Measurements from ENCODE around the gene AP1S2.
"Not testable (repeated sequence)": the region's sequence is repeated elsewhere in the genome, so short reads cannot be mapped to it uniquely, and the experiment has no call there.

The AP1S2 gene

DNA sequence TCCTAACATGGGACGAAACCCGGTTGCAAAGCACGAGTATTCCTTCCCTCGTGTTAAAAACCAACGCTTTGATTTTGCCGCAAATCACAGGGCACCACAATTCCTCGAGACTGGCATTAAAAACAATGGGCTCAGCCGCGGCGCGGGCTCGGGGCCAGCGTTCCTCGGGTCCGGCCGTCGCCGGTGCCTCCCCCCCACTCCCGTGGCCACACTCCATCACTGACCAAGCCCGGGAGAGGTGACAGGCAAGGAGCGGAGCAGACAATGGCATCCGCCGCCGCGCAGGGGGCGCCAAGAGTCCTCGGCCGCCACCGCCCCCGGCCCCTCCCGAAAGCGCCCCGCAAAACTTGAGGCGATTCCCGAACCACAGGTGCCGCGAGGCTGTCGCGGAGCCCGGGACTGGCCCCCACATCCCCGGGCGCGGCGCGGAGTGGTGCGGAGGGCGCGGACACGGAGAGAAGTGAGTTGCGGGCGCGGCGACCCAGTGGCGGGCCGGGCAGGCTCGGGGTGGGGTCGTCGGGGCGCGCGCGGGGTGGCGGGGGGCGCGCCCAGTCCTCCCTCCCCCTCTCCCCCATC is 445 bp downstream of the AP1S2 start:
- DNase-seq = no peak

DNA sequence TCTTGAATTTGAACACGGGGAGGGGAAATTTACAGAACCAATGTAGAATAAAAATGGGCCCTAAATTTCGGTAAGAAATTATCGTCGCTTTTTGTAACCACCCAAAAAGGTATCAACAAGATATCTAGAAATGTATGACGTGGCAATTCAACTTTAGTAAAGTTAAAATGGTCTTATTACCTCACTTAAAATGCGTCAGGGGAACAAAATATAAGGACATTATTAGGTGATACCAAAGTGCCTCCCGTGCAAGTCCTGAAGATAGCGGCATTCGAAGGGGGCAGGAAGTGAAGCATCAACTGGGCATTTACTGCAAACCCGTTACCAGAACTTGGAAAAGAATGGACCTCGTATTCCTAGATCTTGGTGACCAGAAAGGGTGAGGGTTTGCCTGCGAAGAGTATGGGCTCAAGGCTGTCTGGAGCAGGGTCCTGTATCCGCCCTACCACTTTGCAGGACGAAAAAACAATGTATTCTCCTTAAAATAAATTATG is 980 bp downstream of the AP1S2 start:
- no peak for DNase-seq

DNA sequence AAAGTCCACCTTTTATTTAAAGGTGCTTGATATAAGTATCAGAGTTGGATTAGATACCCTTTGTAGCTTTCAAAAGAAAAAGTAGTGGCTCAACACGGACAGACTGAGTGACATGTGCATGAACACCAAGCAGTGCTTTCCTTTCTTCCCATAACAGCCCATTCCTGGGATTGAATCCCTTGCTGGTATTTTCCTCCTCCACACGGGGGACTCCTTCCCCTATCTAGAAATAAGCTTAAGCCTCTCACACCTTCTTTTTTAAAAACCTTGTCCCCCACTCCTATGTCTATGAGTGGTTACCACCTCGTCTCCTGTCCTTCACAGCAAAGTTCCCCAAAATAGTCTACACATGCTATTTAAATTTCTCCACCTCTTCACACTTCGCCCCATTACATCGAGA is 5.1 kb downstream of the AP1S2 start:
- DNase-seq = no peak

DNA sequence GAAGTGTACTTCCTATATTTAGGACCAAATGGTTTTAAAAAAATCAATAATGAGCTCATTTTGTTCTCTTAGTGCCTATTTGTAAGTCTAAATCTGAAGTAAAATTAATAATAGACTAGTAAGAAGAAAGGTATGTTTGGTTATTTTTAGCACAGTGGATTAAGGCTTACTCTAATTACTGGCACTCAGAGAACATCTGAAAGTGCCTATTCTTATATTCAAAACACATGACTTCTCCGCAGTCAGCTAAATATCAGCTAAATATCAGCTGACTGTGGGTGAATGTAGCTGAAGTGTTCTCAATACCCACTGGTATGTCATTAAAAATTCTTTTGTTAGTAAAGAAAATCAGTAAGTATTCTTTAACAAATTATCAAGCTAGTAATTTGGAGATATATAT is 6.0 kb downstream of the AP1S2 start:
- no peak for DNase-seq

DNA sequence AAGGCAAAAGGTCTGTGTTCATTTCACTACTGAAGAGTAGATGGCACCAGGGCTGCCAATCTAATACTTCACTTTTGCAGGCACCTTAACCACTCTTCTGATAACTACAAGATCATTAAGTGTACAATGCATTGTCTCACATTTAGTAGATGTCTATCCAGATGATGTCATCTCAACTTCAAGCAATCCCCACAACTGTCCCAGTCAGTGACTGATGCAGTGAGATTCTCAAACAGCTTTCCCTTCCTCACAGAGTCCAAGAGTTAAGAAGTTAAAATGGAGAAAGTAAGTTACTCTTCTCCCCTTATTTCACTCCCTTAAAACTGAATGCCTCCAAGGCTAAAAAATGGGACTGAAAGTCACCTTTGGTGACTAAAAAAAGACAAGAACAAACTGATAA is 10.7 kb downstream of the AP1S2 start:
- no peak for DNase-seq

DNA sequence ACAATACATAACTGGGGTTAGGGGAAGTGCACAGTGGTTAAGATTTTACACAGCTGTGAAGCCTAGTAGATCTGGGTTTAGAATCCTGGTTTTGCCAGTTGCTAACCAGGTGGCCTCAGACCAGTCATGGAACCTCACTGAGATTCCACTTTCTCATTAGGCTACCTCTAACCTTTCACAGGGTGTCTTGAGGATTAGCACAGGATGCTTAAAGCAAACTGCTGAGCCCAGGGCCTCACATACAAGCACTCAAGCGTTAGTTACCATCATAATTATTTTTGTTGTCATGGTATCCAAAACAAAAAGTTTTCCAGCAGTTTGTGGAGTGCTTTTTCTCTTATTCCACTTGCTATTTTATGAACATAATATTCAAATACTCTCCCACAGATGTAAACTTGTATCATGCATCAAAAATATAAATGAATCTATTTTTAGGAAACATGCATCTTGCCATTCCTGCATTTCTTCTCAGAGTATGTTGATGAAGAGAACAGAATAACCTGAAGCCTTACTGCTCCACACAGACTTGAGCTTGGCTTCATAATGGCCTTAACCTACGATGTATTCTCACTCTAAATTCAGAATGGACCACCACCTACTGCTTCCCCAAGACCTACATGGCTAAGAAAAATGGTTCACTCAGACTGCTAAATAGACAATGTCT is 12.6 kb downstream of the AP1S2 start:
- DNase-seq = no peak

DNA sequence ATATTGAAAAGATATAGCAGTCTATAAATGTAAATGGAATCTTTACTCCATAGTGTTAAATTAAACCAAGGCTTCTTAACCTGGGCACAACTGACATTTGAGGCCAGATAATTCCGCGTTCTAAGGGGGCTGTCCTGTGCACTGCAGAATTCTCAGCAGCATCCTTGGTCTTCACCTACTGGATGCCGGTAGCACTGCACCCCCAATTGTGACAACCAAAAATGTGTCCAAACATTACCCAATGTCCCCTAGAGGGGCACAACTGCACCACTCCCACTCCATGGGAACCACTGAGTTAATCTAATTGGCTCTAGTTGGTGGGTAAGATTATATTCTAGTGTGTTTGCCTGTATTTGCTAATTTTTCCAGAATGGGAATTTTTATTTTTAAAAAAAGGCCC is 16.6 kb downstream of the AP1S2 start:
- DNase-seq = no peak

DNA sequence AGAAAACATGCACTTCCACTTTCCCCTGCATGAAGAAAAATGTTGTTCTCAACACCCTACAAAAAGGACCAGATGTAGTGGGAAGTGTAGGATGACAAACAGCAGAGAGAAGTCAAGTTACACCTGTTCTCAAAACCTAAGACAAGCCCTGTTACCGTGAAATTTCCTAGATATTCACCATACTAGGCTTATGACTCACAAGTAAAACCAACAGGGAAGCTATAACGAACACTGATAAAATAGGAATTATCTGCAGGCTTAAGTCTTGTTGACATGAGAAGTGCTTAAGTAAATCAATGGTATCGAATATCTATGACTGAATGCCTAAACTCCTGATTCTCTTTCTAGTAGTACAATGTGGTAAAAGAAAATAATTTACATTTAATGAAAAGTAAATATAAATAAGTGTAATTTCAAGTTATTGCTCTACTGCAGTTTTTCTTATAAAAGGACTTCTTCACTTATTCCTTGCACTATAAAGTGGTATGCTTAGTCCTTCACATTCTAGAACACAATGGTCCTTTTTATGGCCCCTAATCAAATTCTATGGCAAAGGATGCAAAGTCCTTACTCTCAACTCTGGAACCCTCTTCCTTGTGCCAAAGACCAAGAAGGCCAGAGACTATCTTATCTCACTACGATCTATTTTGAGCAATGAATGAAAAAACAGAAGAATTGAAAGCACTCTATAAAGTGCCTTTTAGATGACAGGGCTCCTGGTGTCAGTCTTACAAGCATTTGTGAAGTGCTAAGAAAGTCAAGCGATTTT is 19.6 kb downstream of the AP1S2 start:
- DNase-seq = no peak

DNA sequence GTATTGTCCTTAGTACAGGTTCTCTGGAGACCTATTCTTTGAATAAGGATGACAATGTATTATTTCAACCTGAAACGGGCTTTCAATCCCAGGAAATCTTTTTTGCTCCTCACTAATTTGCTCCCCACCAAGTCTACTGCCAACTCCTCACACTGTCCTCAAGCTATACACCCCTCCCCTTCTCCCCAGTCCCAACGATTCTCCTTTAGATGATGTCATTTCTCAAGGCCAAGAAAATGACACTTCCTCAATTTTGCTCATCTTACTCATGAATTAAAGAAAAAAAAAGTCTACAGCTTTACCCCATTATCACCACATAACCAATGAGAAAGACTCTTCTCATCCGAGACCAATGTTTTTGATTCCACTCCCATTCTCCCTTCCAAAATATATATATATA is 20.6 kb downstream of the AP1S2 start:
- no peak for DNase-seq

DNA sequence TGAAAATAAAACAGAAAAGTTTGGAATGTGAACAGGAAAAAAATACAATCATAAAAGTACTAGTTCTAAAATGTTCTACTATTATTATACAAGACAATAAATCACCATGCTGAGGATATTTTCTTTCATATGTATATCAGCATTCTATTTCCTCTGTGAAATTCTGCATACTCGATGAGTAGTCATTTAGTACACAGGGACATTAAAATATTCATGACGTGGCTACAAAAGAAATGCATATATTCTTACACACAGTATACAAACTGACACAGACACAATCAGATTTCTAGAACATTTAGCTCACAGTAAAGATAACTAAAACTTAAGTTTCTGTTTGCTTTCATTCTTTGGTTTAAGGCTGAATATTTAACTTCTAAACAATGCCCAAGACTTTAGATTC is 23.3 kb downstream of the AP1S2 start:
- not testable (repeated sequence) for DNase-seq

DNA sequence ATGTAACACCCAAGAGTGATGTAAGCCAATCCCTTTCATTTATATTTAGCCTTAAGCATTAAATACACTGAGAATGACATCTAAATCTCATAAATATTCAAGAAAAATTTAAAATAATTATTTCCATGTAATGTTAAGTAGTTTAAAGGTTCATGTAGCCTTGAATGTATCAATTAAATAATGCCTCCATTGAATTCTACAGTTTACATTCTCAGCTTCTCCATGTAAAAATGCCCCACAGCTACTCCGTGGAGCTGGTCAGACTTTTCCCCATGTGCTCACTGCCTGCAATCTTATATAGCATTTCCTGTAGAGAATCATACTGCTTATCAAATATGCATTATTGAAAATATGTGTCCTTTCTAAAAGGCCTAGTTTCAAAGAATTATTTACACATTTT is 25.4 kb downstream of the AP1S2 start:
- DNase-seq = no peak

DNA sequence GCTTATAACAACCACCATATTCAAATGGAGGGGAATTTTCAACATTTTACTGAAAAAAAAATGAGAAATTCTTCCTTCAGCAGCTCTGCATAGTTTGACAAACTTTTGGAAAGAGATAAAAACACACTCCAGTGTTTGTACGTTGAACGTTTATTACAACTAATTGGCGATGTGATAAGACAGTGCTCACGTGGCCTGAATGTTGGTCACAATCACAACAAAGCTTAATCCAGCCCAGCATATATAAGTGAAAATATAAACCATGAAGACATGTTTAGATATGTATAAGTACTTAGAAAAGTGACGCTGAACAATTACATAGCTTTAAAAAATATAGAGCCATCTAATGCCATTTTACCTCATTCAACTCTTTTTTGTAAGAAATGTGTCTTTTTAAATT is 28.7 kb downstream of the AP1S2 start:
- no peak for DNase-seq

DNA sequence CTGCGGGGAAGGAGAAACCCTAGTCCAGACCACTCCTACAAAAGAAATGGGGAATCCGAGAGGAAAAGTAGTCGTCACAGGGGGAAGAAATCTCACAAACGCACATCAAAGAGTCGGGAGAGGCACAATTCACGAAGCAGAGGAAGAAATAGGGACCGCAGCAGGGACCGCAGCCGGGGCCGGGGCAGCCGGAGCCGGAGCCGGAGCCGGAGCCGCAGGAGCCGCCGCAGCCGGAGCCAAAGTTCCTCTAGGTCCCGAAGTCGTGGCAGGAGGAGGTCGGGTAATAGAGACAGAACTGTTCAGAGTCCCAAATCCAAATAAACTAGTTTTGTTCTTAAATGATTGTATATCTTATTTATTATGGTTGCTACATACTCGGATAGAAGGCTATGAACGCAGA is 31.7 kb downstream of the AP1S2 start:
- DNase-seq = no peak

DNA sequence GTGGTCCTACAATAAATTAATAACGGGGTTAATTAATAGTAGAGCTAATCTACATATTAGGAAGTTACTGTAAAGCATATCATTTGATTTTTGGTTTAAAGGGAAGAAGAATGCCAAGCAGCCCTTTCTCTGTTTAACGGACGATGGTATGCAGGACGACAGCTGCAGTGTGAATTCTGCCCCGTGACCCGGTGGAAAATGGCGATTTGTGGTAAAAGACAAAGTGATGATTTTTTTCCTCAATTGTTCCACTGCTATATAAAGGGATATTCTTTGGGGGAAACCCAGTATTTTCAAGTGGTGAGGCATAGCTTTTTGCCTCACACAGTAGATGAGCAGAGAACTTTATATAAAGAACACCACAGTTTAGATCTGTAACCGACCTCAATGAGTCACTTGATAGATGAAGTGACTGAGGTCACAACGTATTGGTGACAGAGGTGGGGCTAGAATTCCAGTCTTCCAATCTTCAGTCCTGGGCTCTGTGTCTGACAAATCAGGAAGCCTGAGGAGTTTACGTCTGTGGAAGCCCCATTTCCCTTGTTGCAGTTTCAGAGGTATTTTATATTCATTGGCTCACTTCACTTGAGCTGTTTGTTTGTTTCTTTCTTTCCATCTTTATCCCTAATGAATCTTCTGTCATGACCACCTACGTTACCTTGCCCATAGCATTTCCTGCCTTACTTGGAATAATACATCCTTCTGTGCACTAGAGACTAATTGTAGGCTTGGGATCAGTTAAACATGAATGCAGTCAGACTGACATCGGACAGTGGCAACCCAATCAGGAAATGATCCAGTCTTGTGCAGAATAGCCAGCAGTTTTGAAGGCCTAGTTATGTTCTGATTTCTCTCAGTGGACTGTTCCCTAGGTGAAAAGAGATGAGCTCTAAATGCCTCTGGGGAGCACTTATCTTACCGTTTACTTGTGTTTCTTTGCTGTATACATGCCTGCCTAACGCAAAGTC is 34.2 kb downstream of the AP1S2 start:
- DNase-seq = no peak

DNA sequence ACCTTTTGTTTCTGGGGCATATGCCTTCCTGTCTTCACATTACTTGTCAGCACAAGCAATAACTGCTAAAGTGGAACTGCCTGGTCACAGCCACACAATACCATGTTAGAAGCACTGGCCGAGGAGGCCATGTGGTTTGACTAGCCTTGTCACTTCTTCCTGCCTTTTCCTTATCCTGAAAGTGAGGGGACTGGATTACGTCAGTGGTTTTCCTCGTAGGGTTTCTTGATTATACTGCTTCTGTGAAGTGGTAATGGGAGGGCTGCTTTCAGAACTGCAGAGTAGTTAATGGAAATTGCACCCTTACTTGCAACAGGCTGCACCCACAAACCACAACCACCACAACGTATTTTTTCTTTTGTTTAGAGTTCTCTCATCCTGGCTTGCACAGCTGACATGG is 37.7 kb downstream of the AP1S2 start:
- DNase-seq = no peak

DNA sequence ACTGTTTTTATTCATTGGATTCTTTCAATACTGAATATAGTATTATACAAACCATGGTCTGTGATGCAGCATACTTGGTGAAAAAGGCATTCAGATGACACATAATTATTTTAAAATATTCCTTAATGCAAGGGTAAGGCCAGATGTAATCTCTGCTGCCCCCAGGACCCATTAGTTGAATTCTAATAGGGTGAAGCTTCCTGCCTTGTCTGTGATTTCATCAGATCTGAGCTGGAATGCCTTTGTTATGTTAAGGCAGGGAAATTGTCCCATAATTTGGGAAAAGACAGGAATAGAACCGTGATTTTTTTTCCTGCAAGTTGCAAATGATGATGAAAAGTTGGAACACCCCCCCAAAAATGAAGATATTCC is 38.2 kb downstream of the AP1S2 start:
- no peak for DNase-seq

DNA sequence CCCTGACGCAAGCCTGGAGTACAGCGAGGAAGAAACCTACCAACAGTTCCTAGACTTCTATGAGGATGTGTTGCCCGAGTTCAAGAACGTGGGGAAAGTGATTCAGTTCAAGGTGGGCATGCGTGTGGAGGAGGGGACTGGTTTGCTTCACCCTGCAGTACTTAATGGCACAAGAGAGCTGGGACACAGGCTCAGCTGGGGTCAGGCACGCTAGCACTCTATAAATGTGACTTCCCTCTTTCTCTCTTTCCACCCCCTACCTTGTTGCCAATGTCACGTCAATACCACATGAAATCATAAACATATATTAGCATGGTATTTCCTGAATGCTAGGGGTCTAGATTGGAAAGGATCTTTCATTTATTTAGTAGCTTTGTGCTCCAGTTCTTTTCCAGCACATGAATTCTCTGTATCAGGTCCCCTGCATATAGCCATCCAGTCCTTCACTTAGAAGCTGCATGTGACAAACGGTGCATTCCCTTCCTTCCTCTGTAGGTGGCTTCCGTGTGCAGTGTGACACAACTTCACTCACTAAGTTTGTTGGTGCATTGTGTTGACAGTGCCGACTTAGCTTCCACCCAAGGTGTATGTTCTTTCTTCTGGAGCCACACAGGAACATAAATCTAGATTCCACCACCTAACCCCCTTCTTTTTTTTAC is 38.7 kb downstream of the AP1S2 start:
- no peak for DNase-seq

DNA sequence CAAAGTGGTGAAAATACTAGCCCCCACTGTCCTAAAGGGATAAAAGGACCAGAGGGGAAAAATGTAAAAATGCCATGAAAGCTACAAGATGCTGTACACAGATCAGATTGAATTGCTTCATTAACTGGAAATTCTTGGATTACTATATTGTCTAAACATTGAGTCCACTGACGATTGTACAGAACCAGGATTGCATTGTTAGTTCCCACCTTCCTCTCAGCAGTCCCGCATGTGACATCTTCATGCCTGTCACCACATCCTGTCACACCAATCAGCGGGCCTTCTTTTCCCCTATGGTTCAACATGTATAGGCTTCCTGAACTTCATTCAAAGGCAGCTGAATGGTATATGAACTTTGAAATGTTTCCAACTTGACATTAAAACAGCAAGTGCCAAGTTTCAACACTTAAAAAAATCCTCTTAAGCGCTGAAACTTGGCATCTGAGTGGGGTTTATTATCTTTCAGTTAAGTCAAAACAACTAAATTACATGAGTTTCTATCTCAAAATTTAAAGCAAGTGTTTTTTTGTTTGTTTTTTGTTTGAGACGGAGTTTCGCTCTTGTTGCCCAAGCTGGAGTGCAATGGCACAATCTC is 39.7 kb downstream of the AP1S2 start:
- no peak for DNase-seq

DNA sequence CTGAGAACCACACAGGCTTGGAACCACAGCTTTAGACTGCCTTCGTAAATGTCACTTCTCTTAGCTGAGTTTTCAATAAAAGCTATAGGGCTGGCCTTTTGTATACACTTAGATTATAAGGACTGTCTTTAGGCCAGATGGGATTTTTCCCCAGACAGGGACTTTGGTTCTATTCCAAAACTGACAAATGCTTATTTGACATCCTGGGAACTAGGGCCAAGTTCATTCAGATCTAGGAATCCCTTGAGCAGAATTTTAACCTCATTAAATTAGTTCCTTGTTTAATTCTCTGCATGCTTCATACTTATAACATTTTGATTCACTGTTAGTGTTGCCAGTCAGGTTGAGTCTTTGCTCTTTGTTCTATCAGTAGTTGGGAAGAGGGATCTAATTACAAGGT is 41.2 kb downstream of the AP1S2 start:
- no peak for DNase-seq

DNA sequence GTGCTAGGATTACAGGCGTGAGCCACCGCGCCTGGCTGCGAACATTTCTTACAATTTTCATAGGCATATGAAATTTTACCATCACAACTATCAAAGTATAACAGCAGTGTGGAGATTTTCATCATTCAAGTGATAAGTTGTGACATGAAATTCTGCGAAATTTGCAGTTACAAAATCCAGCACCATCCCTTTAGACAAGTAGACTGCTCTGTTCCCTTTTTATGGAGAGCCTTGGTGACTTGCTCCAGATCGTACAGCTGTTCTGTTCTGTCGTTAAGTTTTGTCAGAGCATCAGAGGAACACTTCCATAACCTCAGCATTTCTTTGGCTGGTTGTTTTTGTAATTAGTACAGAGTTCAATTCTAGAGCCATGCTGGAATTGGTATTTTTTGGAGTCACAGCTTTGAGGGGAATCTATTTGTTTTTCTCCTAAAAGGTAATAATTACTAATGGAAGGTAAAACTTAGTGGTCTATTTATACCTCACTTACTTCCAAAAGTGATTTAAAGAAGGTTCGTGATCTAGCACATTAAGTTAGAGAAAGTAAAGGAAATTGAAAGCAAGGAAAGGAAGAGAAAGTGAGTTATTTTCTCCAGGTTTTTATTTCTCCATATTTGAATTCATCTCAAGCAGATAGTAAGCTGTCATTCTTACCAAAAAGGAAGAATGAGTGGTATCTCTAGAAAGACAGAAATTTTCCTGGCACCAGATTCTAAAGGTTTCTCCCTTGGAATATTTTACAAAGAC is 42.2 kb downstream of the AP1S2 start:
- DNase-seq = no peak

DNA sequence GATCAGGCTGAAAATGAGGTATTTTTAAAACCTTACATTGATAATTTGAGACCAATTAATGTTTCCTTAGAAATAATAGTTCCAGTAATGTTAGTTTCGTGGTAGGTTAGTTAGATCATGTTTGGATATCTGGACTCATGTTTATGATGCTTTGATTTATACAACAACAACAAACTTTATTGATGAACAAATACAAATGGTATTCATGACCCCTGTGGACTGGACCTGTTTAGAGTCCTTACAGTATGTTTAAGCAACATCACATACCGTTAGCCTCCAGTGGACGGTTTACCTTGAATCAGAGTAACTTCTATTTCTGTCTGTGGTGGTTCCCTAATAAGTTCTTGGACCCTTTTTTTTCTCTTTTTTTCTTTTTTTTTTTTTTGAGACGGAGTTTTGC is 46.4 kb downstream of the AP1S2 start:
- no peak for DNase-seq

Data from NCI-H1105 (cell line).